Suppressor macrophage treated with lipopolysaccharide for 1 hour (primary cell): ENCODE data around the gene COBL.

ENCODE experiments used
- DNase-seq, 3 donors: peaks; one replicate each; pipeline ENCODE4 v3.0.0-alpha.2; 2020 to 2022

COBL gene

DNA sequence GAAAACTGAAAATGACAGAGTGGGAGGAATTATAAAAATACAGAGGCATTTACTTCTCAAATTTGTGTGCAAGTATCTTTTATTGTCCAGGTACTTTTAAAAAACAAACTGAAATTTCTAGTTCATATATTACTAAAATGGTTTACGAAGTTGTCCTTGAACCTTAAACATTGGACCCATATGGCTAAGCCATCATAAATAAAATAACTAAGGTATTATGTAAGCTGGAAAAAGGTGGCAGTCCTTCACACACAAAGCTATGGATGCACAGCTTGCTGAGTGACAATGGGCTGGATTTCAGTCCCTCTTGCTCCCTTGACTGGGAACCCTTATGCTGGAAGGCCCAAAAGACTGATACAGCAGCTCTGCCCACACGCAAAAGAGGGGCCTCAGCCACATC, 66.1 kb downstream of the COBL start:
- DNase-seq = no peak

DNA sequence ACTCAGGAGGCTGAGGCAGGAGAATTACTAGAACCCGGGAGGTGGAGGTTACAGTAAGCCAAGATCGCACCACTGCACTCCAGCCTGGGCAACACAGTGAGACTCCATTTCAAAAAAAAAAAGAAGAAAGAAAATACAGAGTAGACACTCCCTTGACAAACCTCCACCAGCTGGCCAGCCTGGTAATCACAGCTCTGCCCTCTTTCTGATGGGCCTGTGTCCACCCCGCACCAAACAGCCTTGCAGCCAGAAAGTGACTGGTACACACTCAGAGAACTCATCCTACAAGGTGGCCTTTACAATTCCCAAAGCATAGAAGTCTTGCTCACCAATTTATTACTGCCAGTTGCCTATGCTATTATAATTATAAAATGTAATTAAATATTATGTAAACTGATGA, 66.6 kb downstream of the COBL start:
- DNase-seq = no peak

DNA sequence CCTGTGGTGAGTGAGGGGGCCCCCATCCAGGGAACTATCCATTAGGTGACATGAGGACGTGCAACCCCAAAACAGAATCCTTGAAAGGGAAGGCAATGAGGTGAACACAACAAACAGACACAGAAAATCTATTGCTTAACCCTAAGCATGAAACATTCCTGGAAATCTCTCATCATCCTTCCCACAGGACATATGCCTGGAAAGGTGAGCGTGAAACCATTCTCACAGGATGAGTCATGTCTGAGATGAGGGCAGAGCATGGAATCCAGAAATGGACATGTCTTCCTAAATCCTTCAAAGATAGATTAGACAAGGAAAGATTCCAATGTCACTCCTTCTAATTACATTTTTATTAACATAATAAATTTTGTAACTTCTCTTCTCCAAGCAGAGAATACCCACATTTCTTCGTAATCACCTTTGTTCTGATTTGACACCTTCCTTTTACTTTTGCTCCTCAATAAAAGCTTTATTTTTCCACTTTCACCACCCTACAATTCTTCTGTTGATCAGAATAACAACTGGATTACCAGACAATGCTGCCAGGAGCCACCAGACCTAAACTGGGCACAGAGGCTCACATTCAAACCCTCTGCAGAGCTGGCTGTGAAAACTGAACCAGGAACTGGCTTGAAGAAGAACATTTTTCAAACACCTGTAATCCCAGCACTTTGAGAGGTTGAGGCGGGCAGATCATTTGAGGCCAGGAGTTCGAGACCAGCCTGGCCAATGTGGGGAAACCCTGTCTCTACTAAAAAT, 67.2 kb downstream of the COBL start:
- DNase-seq = no peak

DNA sequence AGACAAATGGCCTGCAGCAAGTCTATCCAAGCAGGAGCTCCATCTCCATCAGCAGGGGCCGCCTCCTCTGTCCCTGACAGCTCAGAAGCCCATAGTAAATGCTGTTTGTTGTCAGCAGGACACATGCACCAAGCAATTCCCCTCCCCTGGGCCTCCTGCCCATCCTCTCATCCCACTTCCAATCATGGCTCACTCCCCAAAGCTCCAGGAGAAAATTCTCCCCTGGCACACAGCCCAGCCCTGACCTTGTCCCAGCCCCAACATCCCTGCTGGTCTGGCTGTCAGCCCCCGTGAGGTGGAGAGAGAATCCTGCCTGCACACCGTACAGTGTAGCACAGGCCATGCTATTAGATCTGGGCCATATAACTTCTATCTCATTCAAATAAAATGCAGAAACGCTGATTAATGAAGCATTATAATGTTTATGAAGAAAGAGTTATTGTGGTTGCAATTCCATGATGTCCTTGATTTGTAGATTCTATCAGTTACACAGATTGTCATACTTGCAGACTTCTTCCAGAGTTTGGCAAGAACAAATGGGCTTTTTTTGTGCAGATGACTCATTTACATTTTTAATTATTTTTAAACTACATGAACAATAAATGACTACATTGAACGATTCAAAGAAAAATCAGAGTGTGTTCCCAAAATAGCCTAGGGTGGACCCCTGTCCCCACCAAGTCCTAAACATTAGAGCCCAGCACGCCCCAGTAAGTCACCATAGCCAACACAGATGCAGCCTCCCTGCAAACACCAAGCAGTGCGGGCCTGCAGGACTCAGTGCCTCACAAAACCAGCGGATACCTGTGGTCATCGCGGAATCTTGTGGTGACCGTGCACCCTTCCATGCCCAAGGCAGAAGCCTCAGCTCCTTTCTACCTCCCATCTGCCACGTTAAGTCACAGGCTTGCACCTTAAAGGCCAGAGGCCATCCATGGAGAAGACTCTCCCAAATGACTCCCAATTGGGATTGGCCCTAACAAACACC, 70.1 kb downstream of the COBL start:
- DNase-seq = no peak

DNA sequence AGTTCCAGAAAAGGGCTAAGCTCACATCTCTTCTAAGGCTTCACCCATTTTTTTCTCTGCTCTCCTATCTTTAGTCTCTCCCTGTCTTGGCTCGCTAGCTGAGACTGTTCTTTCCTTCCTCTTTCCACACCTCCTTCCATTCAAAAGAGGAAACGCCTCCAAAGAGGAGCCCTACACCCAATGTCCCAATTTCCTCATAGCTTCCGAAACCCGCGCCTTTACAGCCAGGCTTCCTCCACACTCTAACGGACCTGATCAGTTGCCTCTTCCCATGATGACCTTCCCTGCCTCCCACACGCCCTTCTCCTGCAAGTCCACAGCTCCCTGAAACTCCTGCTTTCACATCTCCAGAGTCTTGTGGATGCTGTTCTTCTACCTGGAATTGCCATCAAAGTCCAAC, 71.7 kb downstream of the COBL start:
- peak; percentile 6 to 22 (median 11) for DNase-seq

DNA sequence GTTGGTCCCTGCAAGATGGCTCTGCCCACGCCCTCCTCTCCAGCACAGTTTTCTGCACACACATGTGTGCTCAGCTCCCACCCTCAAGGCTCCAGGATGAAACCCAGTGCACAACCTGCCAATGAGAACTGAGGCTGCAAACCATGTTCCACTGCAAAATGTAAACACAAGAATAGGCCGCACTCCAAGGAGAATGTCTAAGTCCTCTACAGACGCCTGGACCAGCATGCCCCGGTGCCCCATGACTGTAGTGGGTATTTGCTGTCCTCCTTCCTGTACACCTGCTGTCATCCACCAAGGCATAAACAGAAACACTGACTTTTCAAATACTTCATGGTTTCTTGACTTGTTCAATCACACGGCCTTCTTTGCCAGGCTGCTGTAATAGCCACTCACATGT, 72.6 kb downstream of the COBL start:
- DNase-seq = no peak

DNA sequence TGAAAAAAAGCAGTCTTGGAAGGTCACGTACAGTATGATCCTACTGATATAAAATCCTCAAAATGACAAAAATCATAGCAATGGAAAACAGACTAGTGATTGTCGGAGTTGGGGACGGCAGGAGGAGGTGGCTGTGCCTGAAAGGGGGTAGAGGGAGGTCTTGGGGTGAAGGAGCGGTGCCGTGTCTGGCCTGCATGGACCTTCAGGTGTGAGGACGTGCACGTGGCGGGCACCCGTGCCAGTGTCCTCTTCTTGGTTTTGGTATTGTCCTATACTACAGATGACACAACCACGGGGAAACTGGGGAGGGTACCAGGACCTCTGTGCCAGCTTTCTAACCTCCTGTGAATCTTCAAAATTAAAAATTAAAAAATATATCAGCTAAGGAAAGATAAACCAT, 73.0 kb downstream of the COBL start:
- no peak for DNase-seq

DNA sequence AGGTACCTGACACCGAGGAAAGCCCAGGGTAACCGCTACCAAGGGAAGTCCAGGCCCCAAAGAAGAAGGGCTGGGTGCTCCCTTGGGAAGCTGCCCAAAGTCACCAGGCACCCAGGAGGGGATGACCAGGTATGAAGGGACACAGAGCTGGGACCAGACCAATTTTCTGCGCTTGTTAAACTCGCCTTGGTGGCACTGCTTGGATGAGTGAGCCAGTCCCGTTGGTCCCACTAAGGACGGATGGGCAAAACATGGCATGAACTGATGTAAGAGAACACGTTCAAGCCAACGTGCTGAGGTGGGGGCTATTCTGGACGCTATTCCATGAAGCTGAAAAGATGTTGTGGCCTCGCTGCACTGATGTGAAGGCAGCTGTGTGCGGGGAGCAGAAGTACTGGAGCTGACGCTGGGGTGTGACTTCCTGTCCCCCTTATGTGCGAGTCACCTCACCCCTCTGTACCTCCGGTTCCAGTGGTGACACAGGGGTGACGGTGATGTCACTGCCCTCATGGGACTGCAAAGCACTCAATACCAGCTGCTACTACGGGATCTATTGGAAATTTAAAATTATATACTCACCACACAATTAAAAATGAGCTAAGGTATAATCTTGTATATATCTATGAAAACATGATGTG, 73.6 kb downstream of the COBL start:
- DNase-seq = no peak

DNA sequence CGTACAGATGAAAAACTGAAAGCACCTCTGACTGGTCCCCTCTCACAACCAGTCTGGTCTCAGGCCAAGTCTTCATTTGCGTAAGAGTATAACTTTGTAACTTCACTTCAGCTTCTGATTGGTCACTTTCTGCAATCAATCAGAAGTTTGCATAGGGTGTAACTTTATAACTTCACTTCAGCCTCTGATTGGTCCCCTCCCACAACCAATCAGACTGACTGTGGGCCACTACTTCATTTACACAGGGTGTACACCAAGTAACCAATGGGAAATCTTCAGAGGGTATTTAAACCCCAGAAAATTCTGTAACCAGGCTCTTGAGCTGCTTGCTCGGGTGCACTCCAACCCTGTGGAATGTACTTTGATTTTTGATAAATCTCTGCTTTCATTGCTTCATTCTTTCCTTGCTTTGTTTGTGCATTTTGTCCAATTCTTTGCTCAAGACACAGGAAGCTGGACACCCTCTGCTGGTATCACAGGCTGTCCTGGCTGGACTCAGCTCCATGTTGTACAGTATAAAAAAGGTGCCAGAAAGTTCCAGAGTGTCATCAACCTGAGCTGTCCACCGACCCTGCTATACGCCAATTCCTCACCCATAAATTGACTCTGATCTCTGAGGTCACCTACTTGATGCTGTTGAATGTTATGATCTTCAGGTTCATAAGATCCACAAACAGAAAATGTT, 74.5 kb downstream of the COBL start:
- no peak for DNase-seq

DNA sequence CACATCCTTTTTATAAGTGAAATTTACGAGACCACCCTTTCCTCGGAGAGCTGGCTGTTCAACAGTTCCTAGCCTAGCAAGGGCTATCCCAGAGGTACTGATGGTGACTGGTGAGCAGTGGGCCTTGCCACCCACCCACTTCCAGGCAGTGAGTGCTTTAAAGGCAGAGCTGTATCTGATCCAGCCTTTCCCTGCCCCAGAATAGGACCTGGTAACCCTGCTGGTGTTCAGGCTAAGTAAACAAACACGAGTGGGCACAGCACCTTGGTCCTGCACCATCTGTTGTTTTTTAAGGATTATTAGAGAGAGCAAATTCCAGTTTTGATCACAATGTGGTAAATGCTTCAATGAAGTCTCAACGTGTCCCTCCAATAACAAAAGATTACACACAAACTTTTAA, 75.7 kb downstream of the COBL start:
- DNase-seq = no peak

DNA sequence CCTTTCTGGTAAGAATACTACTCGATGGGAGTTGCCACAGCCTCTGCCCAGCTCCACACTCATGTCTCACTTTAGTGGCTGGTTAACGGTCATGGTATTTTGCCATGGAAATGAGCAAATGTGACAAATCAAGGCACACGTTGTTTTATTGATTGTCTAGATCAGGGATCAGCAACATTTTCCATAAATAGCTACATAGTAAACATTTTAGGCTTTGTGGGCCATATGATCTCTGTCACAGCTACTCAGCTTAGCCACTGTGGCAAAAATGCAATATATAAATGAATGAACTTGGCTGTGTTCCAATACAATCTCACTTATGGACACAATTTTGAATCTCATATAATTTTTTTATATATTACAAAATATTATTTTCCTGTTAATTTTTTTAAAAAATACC, 76.9 kb downstream of the COBL start:
- no peak for DNase-seq

DNA sequence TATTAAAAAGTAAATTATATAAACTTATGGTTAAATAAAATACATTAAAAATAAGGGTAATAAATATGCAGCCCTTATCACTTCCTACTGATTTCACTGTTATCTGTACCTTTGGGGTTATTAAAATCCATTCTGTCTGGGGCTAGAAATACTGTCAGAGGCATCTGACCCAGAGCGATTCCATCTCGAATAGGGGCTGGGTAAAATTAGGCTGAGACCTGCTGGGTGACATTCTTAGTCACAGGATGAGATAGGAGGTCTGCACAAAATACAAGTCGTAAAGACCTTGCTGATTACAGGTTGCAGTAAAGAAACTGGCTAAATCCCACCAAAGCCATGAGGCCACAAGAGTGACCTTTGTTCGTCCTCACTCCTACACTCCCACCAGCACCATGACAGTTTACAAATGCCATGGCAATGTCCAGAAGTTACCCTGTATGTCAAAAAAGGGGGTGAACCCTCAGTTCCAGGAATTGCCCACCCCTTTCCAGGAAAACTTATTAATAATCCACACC, 77.6 kb downstream of the COBL start:
- no peak for DNase-seq

DNA sequence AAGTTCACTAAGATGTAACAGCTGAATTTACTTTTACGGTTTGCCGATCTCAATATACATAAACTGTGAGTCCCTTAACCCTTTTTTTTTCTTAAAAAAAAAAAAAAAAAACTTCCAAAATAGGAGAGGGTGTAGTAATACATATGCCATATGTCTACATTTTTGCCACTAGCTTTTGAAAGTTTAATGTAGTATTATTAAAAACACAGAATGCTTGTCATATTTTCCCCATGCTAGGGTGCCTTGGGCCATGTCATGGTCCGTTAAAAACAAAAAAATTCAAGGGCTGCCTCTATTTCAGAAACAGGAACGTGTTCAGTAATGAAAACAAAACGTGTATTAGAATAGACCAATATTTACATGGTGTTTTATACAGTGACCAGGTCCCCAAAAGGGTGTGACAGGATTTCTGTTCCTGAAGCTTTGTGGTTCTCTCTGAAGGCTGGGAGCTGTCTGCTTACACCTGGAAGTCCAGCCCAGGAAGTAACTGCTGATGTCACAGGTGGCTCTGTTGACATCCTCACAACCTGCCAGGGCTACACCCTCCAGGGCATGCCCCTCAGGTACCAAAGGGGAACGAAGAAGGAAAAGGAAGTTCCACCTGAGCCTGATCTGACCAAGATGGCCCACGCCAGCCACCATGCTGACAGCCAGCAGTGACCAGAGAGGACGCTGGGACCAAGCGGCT, 79.0 kb downstream of the COBL start:
- DNase-seq = no peak

DNA sequence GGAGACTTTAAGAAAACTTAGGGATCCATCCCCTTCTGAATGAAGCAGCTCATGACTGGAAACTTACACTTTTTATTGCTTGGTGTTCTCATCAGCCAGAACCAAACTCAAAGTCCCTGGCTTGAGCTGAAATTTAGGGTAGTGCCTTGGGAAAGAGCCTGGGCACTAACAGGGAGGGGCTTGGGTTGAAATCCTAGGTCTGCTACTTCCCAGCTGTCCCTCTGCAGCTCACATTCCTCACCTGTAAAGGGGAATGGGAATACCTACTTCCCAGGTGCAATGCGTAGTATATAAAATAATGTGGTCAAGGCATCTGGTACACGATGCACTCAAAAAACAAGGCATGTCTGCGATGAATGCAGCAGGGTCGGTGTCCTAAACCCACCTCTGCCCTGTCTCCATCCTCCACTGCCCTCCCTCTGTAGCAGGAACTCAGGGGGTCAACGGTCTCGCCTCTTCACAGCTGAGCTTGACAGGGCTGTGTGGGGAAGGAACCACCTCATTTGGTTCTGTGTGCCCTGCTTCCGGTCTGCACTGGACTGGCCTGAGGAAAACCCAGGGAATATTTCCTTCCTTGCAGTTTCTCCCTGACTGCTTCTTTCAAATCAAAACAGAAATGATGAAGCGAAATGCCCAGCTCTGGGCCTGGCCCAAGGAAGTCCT, 80.0 kb downstream of the COBL start:
- DNase-seq = no peak

DNA sequence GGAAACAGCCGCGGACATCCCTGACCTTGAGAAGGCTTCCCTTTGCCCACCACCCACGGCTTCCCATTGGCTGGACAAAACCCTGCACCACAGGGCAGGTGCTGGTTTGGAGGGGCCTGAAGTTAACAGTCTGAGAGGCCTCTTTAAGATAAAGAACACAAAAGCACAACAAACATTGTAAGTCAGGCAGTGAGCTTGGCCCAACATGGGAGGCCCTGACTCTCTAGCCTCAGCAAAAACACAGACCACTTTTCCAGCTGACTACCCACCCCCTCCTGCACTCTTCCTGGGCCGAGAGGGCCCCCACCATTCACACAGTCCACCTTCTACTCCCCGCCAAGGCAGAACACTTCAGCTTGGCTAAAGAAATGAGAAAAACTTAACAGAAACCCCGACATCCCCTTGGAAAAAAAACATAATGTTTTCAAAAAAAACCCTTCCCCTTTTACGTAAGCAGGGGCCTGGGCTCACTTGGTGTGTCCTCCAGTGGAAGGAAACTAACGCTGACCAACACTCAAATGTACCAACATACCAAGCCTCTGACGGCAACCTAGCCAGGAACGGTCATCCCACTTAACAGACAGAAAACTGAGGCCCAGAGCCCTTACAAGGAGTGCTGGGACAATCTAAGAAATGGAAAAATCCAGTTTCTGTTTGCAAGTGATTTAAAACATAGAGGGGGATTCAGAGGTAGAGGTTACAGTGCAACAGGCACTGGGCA, 80.9 kb downstream of the COBL start:
- DNase-seq = no peak

DNA sequence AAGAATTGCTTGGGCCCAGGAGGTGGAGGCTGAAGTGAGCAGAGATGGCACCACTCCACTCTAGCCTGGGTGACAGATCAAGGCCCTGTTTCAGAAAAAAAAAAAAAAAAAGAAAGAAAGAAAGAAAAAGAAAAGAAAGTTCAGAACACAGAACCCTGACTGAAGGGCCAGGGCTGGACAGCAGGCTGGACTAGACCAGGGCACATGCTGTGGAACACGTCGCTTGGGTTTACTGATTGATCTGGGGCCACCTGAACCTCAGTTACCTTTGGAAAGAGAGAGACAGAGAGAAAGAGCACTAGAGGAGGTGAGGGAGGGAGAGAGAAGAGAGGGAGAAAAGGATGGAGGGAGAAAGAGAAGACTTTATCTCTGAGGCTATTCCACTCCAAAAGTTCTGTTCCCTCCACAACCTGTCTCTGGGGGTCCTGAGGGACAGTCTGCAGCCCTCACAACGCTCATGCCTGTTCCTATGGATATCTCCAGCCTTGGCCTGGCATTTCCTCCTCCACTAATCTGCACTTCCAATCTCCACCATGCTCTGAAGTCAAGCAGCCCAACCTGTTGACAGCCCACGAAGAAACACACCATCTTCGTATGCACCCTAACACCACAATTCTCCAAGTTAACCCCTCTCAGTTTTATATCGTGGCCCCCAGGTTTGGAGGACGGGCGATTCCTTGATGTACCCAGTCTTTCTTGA, 81.8 kb downstream of the COBL start:
- DNase-seq = no peak

DNA sequence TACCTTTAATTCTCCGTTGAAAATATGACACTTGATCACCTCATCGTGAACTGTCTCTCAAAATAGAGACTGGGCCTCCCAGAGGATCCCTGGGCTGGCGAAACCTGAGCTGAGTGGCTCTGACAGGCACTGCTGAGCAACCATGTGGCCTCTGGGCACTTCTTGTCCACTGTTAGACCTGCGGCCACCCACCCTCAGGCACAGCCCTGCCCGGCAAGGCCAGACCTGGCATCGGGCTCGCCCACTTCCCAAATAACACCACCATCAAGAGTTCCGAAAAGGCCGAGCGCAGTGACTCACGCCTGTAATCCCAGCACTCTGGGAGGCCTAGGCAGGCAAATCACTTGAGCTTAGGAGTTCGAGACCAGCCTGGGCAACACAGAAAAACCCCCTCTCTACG, 82.5 kb downstream of the COBL start:
- DNase-seq = no peak

DNA sequence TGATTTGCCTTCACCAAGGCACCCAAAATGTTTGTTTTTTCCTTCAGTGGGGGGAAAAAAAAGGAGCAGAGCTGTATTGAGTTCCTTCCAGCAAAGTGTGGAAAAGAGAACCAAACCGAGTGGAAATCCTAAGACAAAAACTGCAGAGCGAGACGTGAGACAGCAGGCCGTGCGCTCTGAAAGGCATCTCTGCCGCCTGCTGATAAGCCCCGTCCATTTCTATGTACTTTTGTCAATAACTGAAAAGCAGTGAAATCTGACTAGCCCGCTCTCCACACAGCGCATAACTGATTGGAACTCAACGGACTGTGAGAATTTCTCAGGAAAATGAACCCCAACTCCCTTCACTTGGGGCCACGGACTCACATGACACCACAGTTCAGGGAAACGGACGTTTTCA, 83.2 kb downstream of the COBL start:
- DNase-seq = no peak

DNA sequence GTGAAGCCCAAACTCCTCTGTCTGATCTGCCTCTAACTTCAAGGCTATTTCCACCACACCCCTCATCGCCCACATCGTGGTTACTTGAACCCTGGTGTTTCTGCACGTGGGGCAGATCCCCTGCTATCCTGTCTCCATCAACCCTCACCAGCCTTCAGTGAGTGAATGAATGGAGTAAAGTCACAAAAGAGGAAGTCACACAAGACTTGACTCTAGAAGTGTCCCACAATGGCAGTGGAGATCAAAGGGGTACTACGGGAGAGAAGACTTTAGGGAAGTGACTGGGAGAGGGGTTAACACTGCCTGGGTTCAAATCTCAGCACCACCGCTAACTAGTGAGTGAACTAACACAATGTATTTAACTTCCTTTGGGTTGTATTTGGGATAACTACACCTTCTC, 85.9 kb downstream of the COBL start:
- no peak for DNase-seq

DNA sequence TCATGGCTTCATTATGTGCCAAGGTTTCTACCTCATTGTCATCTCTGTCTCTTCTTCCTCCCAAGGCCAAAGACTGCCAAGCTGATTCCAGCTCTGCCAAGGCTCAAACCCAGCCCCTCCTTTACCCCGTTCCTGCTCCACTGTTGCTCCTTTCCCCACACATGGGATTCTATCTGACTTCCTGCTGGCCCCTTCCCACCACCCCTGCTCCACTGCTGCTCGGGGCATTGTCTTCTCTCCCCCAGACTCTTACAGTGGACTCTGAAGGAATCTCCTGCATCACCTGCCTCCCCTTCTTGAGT, 86.3 kb downstream of the COBL start:
- DNase-seq = no peak
